AG09319 (cell line): ENCODE data around the gene KDM5C.

Experiments used
- DNase-seq: peaks from one replicate; pipeline ENCODE4 v3.0.0-alpha.2; 2010; ENCODE audit warnings: low read depth; ENCODE audit errors: extremely low read depth
- CTCF ChIP-seq: IDR thresholded peaks from 2 replicates; pipeline ENCODE4 v1.5.1; 2011; ENCODE audit warnings: low read depth, mild to moderate bottlenecking, inconsistent platforms, low read length, moderate library complexity

The KDM5C gene

GRCh38 chrX:53263597-53264094, 38.6 kb upstream of the KDM5C start:
- no peak for TF ChIP-seq CTCF
- DNase-seq = no peak

- TF ChIP-seq CTCF = no peak
- no peak for DNase-seq
Measured at GRCh38 chrX:53262918-53263394, 37.9 kb upstream of the KDM5C start.

GRCh38 chrX:53262189-53262917, 37.3 kb upstream of the KDM5C start:
- TF ChIP-seq CTCF = no peak
- no peak for DNase-seq

GRCh38 chrX:53261355-53261972, 36.5 kb upstream of the KDM5C start:
- no peak for DNase-seq
- no peak for TF ChIP-seq CTCF

GRCh38 chrX:53260836-53261235, 35.8 kb upstream of the KDM5C start:
- DNase-seq = no peak
- no peak for TF ChIP-seq CTCF

GRCh38 chrX:53257670-53258423, 32.8 kb upstream of the KDM5C start:
- no peak for DNase-seq
- no peak for TF ChIP-seq CTCF

GRCh38 chrX:53257166-53257565, 32.2 kb upstream of the KDM5C start:
- DNase-seq = no peak
- TF ChIP-seq CTCF = no peak
